Prostate gland (tissue), 2 donors: ENCODE measurements around the gene ORAI3. TPM values are rescaled to one million over a fixed set of nuclear protein-coding genes. Genes with fewer than 3 reads are reported as not detected.

Source experiments
- DNase-seq: peaks from one replicate; pipeline ENCODE4 v3.0.0-alpha.2; 2019; ENCODE audit warnings: low spot score
- H3K27ac ChIP-seq, 2 donors: fragments of 200-600 bp; sonication (generic); 2 replicates each; pipeline ENCODE4 v1.5.1; 2017 to 2019
- H3K27me3 ChIP-seq: fragments of 200-600 bp; sonication (generic); replicated peaks from 2 replicates; pipeline ENCODE4 v1.5.1; 2019; ENCODE audit not compliant: insufficient read depth
- H3K36me3 ChIP-seq, 2 donors: fragments of 200-600 bp; sonication (generic); 1 replicate in 1 of 2; 2 replicates in 1 of 2; pipeline versions ENCODE4 v1.5.1 to v1.8.1; 2017 to 2019
- H3K4me1 ChIP-seq: fragments of 200-600 bp; sonication (generic); replicated peaks from 2 replicates; pipeline ENCODE4 v1.5.1; 2019
- H3K4me3 ChIP-seq, 2 donors: fragments of 200-600 bp; sonication (generic); 2 replicates each; pipeline ENCODE4 v1.5.1; 2017 to 2019
- H3K9me3 ChIP-seq: fragments of 200-600 bp; sonication (generic); 2 replicates; pipeline ENCODE4 v1.5.1; 2017
- CTCF ChIP-seq, 4 experiments: fragments of 200-600 bp in 2 of 4; fragments of 450-650 bp in 2 of 4; sonication (generic) in 2 of 4; IDR thresholded peaks; 1 replicate in 3 of 4; 2 replicates in 1 of 4; pipeline ENCODE4 v1.5.1; 2016 to 2019; ENCODE audit warnings: antibody characterized with exemption in 4 of 4, mild to moderate bottlenecking in 2 of 4, moderate library complexity in 2 of 4
- POLR2A ChIP-seq: fragments of 450-650 bp; IDR thresholded peaks from one replicate; pipeline ENCODE4 v1.6.1; 2016; ENCODE audit warnings: antibody characterized with exemption, mild to moderate bottlenecking
- POLR2AphosphoS5 ChIP-seq: sonication (generic); formaldehyde crosslinking; IDR thresholded peaks from one replicate; pipeline ENCODE4 v1.6.1; 2017; ENCODE audit warnings: antibody characterized with exemption
- WGBS: methylation state at CpG from one replicate; pipeline ENCODE4 v1.1.5; 2018; 5-methylcytosine and 5-hydroxymethylcytosine counted together
- intact Hi-C: fragments of 100-400 bp; cut with DNase I; formaldehyde crosslinking; loops from one replicate; pipeline ENCODE4 v1.14.2; 2022
- total RNA-seq, 2 donors: library from RNA; depleted of rRNA; stranded (reverse); fragments of >200 nt; gene quantifications; one replicate each; pipeline ENCODE4 v1.1.0, GENCODE V29; 2016

ORAI3 gene
- total RNA-seq, 2 donors from 2014 or later, result 74.6 to 114 TPM

- WGBS, result 14% methylated on average over 67 of the region's 99 CpGs
- peak; percentile 48 for DNase-seq
- no peak for TF ChIP-seq POLR2A
- peak in 3 of 4 experiments; percentile 18 to 63 (median 21) for TF ChIP-seq CTCF (IDR thresholded peaks at IDR 0.05)
- Histone ChIP-seq H3K4me1 (peaks cover 3% of the 10 kb centered on the region), H3K27me3 (no peaks in the 10 kb centered on the region), H3K36me3 (no peaks in the 10 kb centered on the region), H3K4me3 (peak overlapping the region; percentile 39 to 50), H3K9me3 (no peaks in the 10 kb centered on the region), H3K27ac (peak overlapping the region; percentile 86)
- intact Hi-C loops, result loop anchor here (1.0 kb wide), 1 partner anchor 58 kb away; no protein-coding TSS in a partner anchor
Observed at GRCh38 chr16:30902029-30902972, 46.6 kb upstream of the ORAI3 start.

- no peaks in the 10 kb centered on the region for H3K9me3 ChIP-seq
- 88% methylated on average over 4 of the region's 4 CpGs for WGBS
- no peak for TF ChIP-seq POLR2A
- TF ChIP-seq CTCF (IDR thresholded peaks at IDR 0.05), result peak in 1 of 4 experiments; percentile 7
- H3K4me3 ChIP-seq, result no peak overlapping the region
- no peaks in the 10 kb centered on the region for H3K27me3 ChIP-seq
- H3K4me1 ChIP-seq, result no peaks in the 10 kb centered on the region
- no peaks in the 10 kb centered on the region for H3K36me3 ChIP-seq
- intact Hi-C loops, result no loop called here
- H3K27ac ChIP-seq, result no peak overlapping the region
- no peak for DNase-seq
Observed at GRCh38 chr16:30903002-30903401, 45.9 kb upstream of the ORAI3 start.

GRCh38 chr16:30903596-30903995, 45.3 kb upstream of the ORAI3 start:
- H3K36me3 ChIP-seq, result no peaks in the 10 kb centered on the region
- H3K9me3 ChIP-seq, result no peaks in the 10 kb centered on the region
- H3K4me3 ChIP-seq, result no peak overlapping the region
- WGBS, result 74% methylated on average over 4 of the region's 4 CpGs
- no peak overlapping the region for H3K27ac ChIP-seq
- DNase-seq, result no peak
- H3K4me1 ChIP-seq, result no peaks in the 10 kb centered on the region
- no peak for TF ChIP-seq CTCF (IDR thresholded peaks at IDR 0.05)
- intact Hi-C loops, result no loop called here
- no peaks in the 10 kb centered on the region for H3K27me3 ChIP-seq

DNA sequence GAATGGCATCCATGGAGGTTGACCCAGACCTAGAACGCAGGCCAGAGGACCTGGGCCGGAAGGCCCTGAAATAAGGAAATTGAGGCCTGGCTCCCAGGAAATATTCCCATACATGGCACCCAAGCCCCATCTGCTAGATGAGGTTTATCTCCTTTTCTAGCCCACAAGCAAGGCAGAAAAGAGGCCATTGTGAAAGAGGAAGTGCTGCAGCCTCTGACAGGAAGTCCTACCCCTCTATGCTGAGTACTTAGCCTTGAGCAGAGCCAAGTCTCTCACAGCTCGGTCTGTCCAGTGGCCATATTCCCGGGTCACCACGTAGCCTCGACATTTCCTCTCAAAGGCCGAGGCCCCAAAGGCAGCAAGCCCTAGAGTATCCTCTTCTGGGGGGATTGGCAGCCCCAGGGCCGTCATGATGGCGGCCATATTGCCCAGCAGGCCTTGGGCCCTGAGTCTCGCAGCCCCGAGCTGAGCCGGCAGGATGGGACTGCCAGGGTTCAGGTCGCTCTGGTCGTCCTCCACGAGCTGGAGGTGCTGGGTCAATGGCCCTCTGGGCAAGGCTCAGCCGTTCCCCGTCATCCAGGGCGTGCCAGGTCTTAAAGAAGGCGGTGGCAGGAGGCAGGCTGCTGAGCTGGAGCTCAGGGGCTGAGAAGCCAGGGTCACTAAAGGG, 44.6 kb upstream of the ORAI3 start:
- Histone ChIP-seq H3K36me3 (no peaks in the 10 kb centered on the region), H3K27me3 (no peaks in the 10 kb centered on the region), H3K9me3 (no peaks in the 10 kb centered on the region), H3K27ac (no peak overlapping the region), H3K4me3 (no peak overlapping the region), H3K4me1 (no peaks in the 10 kb centered on the region)
- WGBS, result 89% methylated on average over 19 of the region's 19 CpGs
- DNase-seq, result no peak
- intact Hi-C loops, result no loop called here
- TF ChIP-seq POLR2A (no peak), CTCF (IDR thresholded peaks at IDR 0.05) (no peak), POLR2AphosphoS5 (no peak)
